Naive thymus-derived CD4-positive, alpha-beta T cell (primary cell): ENCODE data around the gene GALNT12. TPM values are rescaled to one million over a fixed set of nuclear protein-coding genes. Genes with fewer than 3 reads are reported as not detected.

Experiments used
- ATAC-seq: fragments of 150-1000 bp; cut with Tn5 transposase; 2 replicates; pipeline ENCODE4 v1.10.0; 2021; ENCODE audit warnings: mild to moderate bottlenecking, moderate library complexity
- CTCF ChIA-PET: fragments of 350-600 bp; sonication (Branson Sonifier 250); formaldehyde crosslinking; loops from one replicate; lab custom pipeline; 2021; ENCODE audit warnings: antibody characterized with exemption; lab: Charles Lee
- POLR2A ChIA-PET: fragments of 350-600 bp; sonication (Branson Sonifier 250); formaldehyde crosslinking; loops from one replicate; lab custom pipeline; 2021; ENCODE audit warnings: antibody characterized with exemption, inconsistent platforms; lab: Charles Lee
- DNase-seq, 9 donors: peaks; one replicate each; pipeline versions ENCODE4 v3.0.0 to v3.0.0-alpha.2; 2020 to 2022; ENCODE audit warnings: mixed read lengths in 1 of 9
- H3K27ac ChIP-seq: one replicate; pipeline ENCODE4 v1.7.0; 2013; ENCODE audit warnings: mild to moderate bottlenecking, low read depth, low read length, moderate library complexity
- H3K27me3 ChIP-seq, 2 donors: one replicate each; pipeline ENCODE4 v1.7.0; 2013; ENCODE audit warnings: low read length in 2 of 2, mild to moderate bottlenecking in 2 of 2, moderate library complexity in 2 of 2; ENCODE audit not compliant: control insufficient read depth in 2 of 2, insufficient read depth in 2 of 2
- H3K36me3 ChIP-seq, 3 experiments: 1 replicate in 2 of 3; 2 replicates in 1 of 3; pipeline ENCODE4 v1.7.0; 2013; ENCODE audit warnings: low read length in 3 of 3, mild to moderate bottlenecking in 3 of 3, moderate library complexity in 1 of 3; ENCODE audit not compliant: insufficient read depth in 3 of 3, control insufficient read depth in 2 of 3
- H3K4me1 ChIP-seq, 2 donors: one replicate each; pipeline ENCODE4 v1.7.0; 2013; ENCODE audit warnings: low read length in 2 of 2, mild to moderate bottlenecking in 2 of 2, moderate library complexity in 1 of 2; ENCODE audit not compliant: control insufficient read depth in 2 of 2, insufficient read depth in 2 of 2
- H3K4me3 ChIP-seq: 2 replicates; pipeline ENCODE4 v1.7.0; 2013; ENCODE audit warnings: mild to moderate bottlenecking, low read length
- H3K9me3 ChIP-seq, 3 experiments: 1 replicate in 2 of 3; 2 replicates in 1 of 3; pipeline ENCODE4 v1.7.0; 2013; ENCODE audit warnings: low read length in 3 of 3; ENCODE audit not compliant: control insufficient read depth in 2 of 3
- H3K27ac Mint-ChIP-seq, 9 donors: one replicate each; pipeline ENCODE4 v1.8.0; 2020 to 2022; ENCODE audit warnings: mixed read lengths in 9 of 9, mild to moderate bottlenecking in 8 of 9, moderate library complexity in 5 of 9, inconsistent platforms in 2 of 9
- H3K27me3 Mint-ChIP-seq, 5 donors: one replicate each; pipeline ENCODE4 v1.8.0; 2021 to 2022; ENCODE audit warnings: mixed read lengths in 5 of 5, mild to moderate bottlenecking in 1 of 5
- H3K36me3 Mint-ChIP-seq, 5 donors: one replicate each; pipeline ENCODE4 v1.8.0; 2020 to 2022; ENCODE audit warnings: mixed read lengths in 5 of 5, mild to moderate bottlenecking in 3 of 5, inconsistent platforms in 1 of 5
- H3K4me1 Mint-ChIP-seq, 7 donors: one replicate each; pipeline ENCODE4 v1.8.0; 2020 to 2022; ENCODE audit warnings: mixed read lengths in 7 of 7, mild to moderate bottlenecking in 3 of 7, inconsistent platforms in 1 of 7
- H3K4me3 Mint-ChIP-seq, 10 donors: one replicate each; pipeline ENCODE4 v1.8.0; 2020 to 2022; ENCODE audit warnings: mild to moderate bottlenecking in 10 of 10, mixed read lengths in 10 of 10, moderate library complexity in 6 of 10, inconsistent platforms in 2 of 10
- H3K9me3 Mint-ChIP-seq, 11 donors: one replicate each; pipeline ENCODE4 v1.8.0; 2020 to 2022; ENCODE audit warnings: mixed read lengths in 11 of 11, mild to moderate bottlenecking in 4 of 11, inconsistent platforms in 1 of 11, moderate library complexity in 1 of 11
- intact Hi-C, 2 donors: fragments of 100-400 bp; cut with micrococcal nuclease; formaldehyde crosslinking; loops; one replicate each; pipeline ENCODE4 v1.15.1; 2023
- polyA plus RNA-seq, 2 donors: library from polyadenylated mRNA; unstranded; fragments of 300-500 nt; fragmentation: Illumina TruSeq; gene quantifications; one replicate each; pipeline ENCODE4 v1.2.3, GENCODE V29; 2021
- total RNA-seq, 6 experiments: library from RNA in 5 of 6; stranded (reverse) in 5 of 6; gene quantifications; 1 replicate in 5 of 6; 2 replicates in 1 of 6; pipeline ENCODE4 v1.2.3 and lab custom pipeline; 2021 to 2026

GALNT12 gene
- total and polyA plus RNA-seq, 7 experiments from 2014 or later, result 3.1 to 14.3 (median 10.1) TPM

DNA sequence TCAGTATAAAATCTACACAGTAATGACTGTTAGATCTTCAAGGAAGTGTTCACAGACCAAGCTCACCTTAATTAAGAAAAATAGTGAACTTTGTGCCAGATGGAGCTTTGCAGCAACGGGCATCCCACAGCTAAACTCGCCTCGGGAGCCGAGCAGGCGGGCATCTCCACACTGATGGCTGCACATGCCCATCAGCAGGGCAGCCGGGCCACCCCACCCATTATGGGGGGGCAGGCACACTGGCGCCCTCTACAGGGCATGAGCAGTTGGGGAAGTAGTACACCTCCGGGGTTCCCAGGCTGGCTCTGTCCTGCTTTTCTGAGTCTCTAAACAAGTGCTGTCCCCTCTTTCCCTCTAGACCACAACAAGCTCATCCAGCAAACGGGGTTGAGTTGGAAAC lies 32.7 kb upstream of the GALNT12 start:
- H3K4me3 Mint-ChIP-seq, result no peak overlapping the region
- DNase-seq, result peak in 4 of 9 donors; percentile 9 to 29 (median 21)
- peak; percentile 67 for ATAC-seq
- intact Hi-C loops, result no loop called here
- H3K27me3 ChIP-seq, result no peaks in the 10 kb centered on the region
- H3K36me3 Mint-ChIP-seq, result peaks cover 0 to 60% (median 39%) of the 10 kb centered on the region in 5 donors
- POLR2A ChIA-PET, result no interaction called here
- H3K4me1 ChIP-seq, result no peaks in the 10 kb centered on the region
- no peak overlapping the region for H3K4me3 ChIP-seq
- no peaks in the 10 kb centered on the region for H3K9me3 Mint-ChIP-seq
- H3K9me3 ChIP-seq, result no peaks in the 10 kb centered on the region
- no peak overlapping the region for H3K27ac Mint-ChIP-seq
- H3K27ac ChIP-seq, result no peak overlapping the region
- peaks cover 0 to 42% (median 0%) of the 10 kb centered on the region in 3 experiments for H3K36me3 ChIP-seq
- peaks cover 0 to 7% (median 0%) of the 10 kb centered on the region in 7 donors for H3K4me1 Mint-ChIP-seq
- no peaks in the 10 kb centered on the region for H3K27me3 Mint-ChIP-seq
- CTCF ChIA-PET, result interaction anchor here (0.6 to 1.9 kb wide), 7 partner anchors 14 to 1023 kb away, joined by 3 to 6 read pairs (median 4); no protein-coding TSS in a partner anchor

DNA sequence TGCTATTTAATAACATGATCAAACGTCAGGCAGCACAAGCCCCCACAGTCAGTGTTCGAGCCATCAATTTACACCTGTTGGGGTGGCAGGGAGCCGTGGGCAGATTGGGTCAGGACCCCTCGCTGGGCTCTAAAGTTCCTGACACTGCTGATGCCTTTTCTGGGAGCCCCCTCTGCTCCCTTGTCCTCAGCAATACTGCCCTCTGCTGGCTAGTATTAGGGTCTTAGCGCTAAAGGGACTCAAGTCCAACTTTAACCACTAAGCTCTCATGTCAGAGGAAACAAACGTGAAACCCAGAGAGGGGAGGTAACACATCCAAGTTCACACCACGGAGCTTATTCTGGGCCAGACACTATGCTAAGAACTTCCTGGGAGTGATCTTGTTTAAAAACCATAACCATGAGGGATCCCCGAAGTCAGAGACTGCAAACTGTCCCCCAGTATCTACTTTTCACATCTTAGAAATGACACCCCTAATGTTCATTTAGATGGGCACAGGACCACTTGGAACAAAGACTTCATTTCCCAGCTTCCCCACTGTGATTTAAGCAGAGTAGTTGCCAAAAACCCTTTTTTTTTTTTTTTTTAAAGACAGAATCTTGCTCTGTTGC lies 31.5 kb upstream of the GALNT12 start:
- H3K9me3 ChIP-seq, result no peaks in the 10 kb centered on the region
- Mint-ChIP-seq H3K27ac (no peak overlapping the region), H3K27me3 (no peaks in the 10 kb centered on the region), H3K4me1 (peaks cover 0 to 7% (median 0%) of the 10 kb centered on the region in 7 donors), H3K4me3 (no peak overlapping the region), H3K36me3 (peaks cover 0 to 53% (median 29%) of the 10 kb centered on the region in 5 donors), H3K9me3 (no peaks in the 10 kb centered on the region)
- ChIA-PET CTCF (interaction anchor here (0.6 to 1.3 kb wide), 6 partner anchors 9 to 851 kb away, joined by 3 to 7 read pairs (median 4); no protein-coding TSS in a partner anchor), POLR2A (no interaction called here)
- DNase-seq (peak in 5 of 9 donors; percentile 9 to 31 (median 24)), ATAC-seq (peak; percentile 53)
- no peak overlapping the region for H3K27ac ChIP-seq
- H3K36me3 ChIP-seq, result peaks cover 0 to 35% (median 0%) of the 10 kb centered on the region in 3 experiments
- no peak overlapping the region for H3K4me3 ChIP-seq
- intact Hi-C loops, result loop anchor here in 1 of 2 donors (1.0 kb wide), 1 partner anchor 461 kb away; no protein-coding TSS in a partner anchor
- H3K27me3 ChIP-seq, result no peaks in the 10 kb centered on the region
- H3K4me1 ChIP-seq, result no peaks in the 10 kb centered on the region

DNA sequence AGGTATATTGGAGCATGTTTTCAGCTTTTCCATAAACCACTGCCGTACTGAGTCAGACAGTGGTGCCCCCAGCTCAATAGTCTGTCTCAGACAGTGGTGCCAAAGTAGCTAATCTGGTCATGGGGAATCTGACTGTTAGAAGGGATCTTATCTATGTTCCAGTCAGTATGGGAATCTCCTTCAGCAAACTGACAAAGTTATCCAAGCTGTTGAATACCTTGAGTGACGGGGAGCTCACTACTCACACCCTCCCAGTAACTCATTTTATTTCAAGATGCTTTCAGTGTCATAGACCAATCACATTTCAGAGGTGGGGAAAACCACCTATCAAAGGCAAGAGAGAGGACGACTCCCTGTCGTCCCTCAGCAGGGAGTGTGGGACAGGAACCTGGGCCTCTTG lies 29.9 kb upstream of the GALNT12 start:
- peaks cover 0 to 7% (median 0%) of the 10 kb centered on the region in 7 donors for H3K4me1 Mint-ChIP-seq
- H3K27me3 ChIP-seq, result no peaks in the 10 kb centered on the region
- H3K27me3 Mint-ChIP-seq, result no peaks in the 10 kb centered on the region
- H3K27ac ChIP-seq, result no peak overlapping the region
- no peaks in the 10 kb centered on the region for H3K9me3 ChIP-seq
- H3K4me3 Mint-ChIP-seq, result no peak overlapping the region
- peak in 1 of 9 donors; percentile 3 for DNase-seq
- no peak for ATAC-seq
- H3K4me3 ChIP-seq, result no peak overlapping the region
- H3K4me1 ChIP-seq, result no peaks in the 10 kb centered on the region
- POLR2A ChIA-PET, result no interaction called here
- H3K27ac Mint-ChIP-seq, result no peak overlapping the region
- intact Hi-C loops, result no loop called here
- H3K36me3 ChIP-seq, result peaks cover 0 to 30% (median 4%) of the 10 kb centered on the region in 3 experiments
- H3K9me3 Mint-ChIP-seq, result no peaks in the 10 kb centered on the region
- H3K36me3 Mint-ChIP-seq, result peaks cover 0 to 53% (median 20%) of the 10 kb centered on the region in 5 donors
- CTCF ChIA-PET, result interaction anchor here (0.6 to 1.0 kb wide), 2 partner anchors 9 to 446 kb away, joined by 3 to 4 read pairs; no protein-coding TSS in a partner anchor

DNA sequence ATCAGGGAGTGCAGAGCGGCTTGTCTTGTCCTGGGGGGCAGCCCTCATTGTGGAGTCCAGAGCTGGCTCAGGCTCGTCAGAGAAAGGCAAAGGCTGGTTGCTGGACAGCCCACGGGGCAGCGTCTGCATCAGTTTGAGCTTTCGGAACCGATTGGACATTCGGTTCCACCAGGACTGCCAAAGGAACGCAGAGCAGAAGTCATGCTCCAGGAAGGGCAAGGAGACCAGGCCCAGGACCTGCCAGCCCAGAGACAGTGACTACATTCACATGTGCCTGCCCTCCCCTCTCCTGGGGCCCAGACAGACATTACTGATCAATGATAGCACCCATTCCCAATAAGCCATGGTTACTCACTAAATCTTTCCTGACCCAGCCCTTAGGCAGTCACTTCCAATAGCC lies 29.2 kb upstream of the GALNT12 start:
- Mint-ChIP-seq H3K4me1 (peaks cover 0 to 7% (median 0%) of the 10 kb centered on the region in 7 donors), H3K4me3 (no peak overlapping the region), H3K9me3 (no peaks in the 10 kb centered on the region)

DNA sequence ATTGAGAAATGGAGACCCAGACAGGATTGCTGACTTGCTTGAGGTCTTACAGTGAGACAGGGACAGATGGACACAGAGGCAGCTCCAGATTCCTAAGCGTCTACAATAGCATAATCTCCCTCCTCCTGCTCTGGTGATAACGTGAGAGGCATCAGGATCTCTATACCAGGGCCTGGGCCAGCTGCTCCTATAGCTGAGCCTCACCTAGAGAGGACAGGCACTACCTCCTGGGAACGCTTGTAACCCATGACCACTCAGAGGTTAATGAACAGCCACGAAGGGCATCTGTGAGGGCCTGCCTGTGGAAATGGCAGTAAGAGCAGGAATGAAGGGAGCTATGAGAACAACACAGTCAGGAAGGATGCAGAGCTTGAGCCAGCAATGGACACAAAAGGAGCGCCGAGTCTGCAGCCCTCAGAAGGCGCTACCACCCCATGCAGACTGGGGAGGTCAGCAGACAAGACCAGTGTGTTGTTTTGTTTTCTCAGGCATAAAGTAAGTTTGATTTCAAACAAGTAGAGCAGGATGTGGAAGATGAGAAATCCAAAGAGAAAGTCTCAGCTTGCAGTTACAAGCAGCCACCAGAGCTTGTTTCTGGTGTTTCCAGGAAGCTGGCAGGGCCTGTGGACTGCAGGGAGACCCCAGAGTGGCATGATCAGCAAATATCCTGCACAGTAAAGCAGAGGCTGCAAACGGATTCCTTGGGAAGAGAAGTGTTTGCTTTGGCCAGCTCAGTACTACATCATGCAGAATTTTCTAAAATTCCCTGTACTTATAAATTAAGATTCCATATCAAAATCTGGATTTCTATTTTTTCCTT lies 28.5 kb upstream of the GALNT12 start:
- H3K4me3 Mint-ChIP-seq, result no peak overlapping the region
- H3K27ac Mint-ChIP-seq, result no peak overlapping the region
- no peaks in the 10 kb centered on the region for H3K9me3 Mint-ChIP-seq
- H3K4me1 ChIP-seq, result no peaks in the 10 kb centered on the region
- H3K36me3 ChIP-seq, result peaks cover 0 to 25% (median 5%) of the 10 kb centered on the region in 3 experiments
- intact Hi-C loops, result no loop called here
- no peaks in the 10 kb centered on the region for H3K27me3 ChIP-seq
- CTCF ChIA-PET, result interaction anchor here (1.0 kb wide), 1 partner anchor 447 kb away, joined by 4 read pairs; no protein-coding TSS in a partner anchor
- peaks cover 0 to 7% (median 0%) of the 10 kb centered on the region in 7 donors for H3K4me1 Mint-ChIP-seq
- H3K4me3 ChIP-seq, result no peak overlapping the region
- no peaks in the 10 kb centered on the region for H3K27me3 Mint-ChIP-seq
- H3K36me3 Mint-ChIP-seq, result peaks cover 0 to 48% (median 8%) of the 10 kb centered on the region in 5 donors
- POLR2A ChIA-PET, result no interaction called here
- no peak for ATAC-seq
- peak in 1 of 9 donors; percentile 18 for DNase-seq
- no peak overlapping the region for H3K27ac ChIP-seq
- H3K9me3 ChIP-seq, result no peaks in the 10 kb centered on the region

More for the DNA sequence above, 29.2 kb upstream of the GALNT12 start:
- intact Hi-C loops, result no loop called here
- Histone ChIP-seq H3K27me3 (no peaks in the 10 kb centered on the region), H3K9me3 (no peaks in the 10 kb centered on the region), H3K36me3 (peaks cover 0 to 26% (median 4%) of the 10 kb centered on the region in 3 experiments), H3K27ac (no peak overlapping the region), H3K4me1 (no peaks in the 10 kb centered on the region), H3K4me3 (no peak overlapping the region)
- Mint-ChIP-seq H3K27me3 (no peaks in the 10 kb centered on the region), H3K36me3 (peaks cover 0 to 53% (median 14%) of the 10 kb centered on the region in 5 donors), H3K27ac (no peak overlapping the region)
- POLR2A ChIA-PET, result no interaction called here
- CTCF ChIA-PET, result interaction anchor here (1.0 kb wide), 1 partner anchor 446 kb away, joined by 4 read pairs; no protein-coding TSS in a partner anchor
- DNase-seq (no peak), ATAC-seq (no peak)

DNA sequence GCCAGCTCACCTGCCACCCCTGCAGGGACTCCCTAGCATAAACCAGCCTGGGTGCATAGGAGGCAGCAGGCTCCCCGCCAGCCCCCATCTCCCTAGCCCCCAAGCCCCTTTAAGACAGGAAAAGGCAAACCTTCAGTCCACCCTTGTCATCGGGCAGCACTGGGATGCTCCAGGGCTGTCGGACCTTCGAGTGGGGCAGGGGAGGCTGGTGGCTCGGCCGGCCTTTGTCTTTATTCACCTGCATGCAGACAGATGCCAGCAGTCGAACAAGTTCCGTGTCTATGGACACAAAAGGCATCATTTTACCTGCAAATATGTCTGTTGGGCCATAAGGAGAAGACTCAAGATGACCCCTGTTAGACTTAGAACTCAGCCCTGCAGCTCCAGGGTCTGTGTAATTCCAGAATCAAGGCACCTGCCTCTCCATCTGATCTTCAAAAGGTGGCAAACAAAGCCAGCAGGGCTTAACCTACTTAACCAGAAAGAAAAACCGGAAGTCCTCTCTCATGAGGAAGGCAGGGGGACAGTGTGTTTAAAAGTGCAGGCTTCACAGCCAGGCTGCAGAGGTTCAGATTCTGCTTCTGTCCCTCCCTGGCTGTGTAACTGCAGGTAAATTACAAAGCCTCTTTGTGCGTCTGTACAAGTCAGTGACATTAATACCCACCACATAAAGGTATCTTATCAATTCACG lies 27.3 kb upstream of the GALNT12 start:
- Histone ChIP-seq H3K4me1 (no peaks in the 10 kb centered on the region), H3K27ac (no peak overlapping the region), H3K27me3 (no peaks in the 10 kb centered on the region), H3K36me3 (peaks cover 0 to 24% (median 8%) of the 10 kb centered on the region in 3 experiments), H3K9me3 (no peaks in the 10 kb centered on the region), H3K4me3 (no peak overlapping the region)
- Mint-ChIP-seq H3K4me3 (no peak overlapping the region), H3K9me3 (no peaks in the 10 kb centered on the region), H3K27ac (peak overlapping the region in 1 of 9 donors; percentile 55), H3K4me1 (peaks cover 0 to 7% (median 0%) of the 10 kb centered on the region in 7 donors), H3K27me3 (no peaks in the 10 kb centered on the region), H3K36me3 (peaks cover 0 to 46% (median 8%) of the 10 kb centered on the region in 5 donors)
- intact Hi-C loops, result no loop called here
- DNase-seq (peak in 1 of 9 donors; percentile 12), ATAC-seq (no peak)
- POLR2A ChIA-PET, result no interaction called here
- CTCF ChIA-PET, result no interaction called here
